ENCODE measurements around the gene AMBRA1.

AMBRA1 gene

DNA sequence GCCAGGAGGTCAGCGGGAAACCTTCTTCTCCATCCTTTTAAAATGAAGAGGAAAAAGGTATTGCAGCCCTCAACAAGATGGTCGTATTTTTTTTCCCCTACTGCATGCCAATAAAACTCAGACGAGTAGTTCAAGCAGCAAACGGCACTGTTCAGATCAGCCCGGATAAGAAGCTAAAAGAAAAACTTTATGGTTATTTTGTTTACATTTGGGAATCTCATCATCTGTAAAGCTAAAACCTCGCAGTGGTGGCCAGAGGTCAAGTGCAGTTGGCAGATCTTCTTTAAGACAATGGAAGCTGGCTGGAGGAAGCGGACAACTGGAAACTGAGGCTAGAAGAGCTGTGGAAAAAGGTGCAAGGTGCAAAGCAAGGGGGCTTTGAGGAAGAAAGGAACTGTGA, 171.2 kb downstream of the AMBRA1 start:
- TF ChIP-seq CTCF (IDR thresholded peaks at IDR 0.05; ENCODE audit: insufficient read depth, low read length, poor library complexity, severe bottlenecking): no peak
- no peak overlapping the region for H3K4me3 ChIP-seq (replicated peaks; ENCODE audit: low read depth, low read length)
- no peak for DNase-seq (ENCODE audit: extremely low read depth, insufficient read length)
- H3K27me3 ChIP-seq (replicated peaks; ENCODE audit: control insufficient read depth, insufficient read depth, low read length): no peaks in the 10 kb centered on the region
- H3K36me3 ChIP-seq (ENCODE audit: control insufficient read depth, insufficient read depth, low read length): peaks cover 5% of the 10 kb centered on the region

GRCh38 chr11:46421257-46421880, 172.5 kb downstream of the AMBRA1 start:
- Histone ChIP-seq H3K27me3 (replicated peaks; ENCODE audit: control insufficient read depth, insufficient read depth, low read length) (no peaks in the 10 kb centered on the region), H3K4me3 (replicated peaks; ENCODE audit: low read depth, low read length) (no peak overlapping the region), H3K36me3 (ENCODE audit: control insufficient read depth, insufficient read depth, low read length) (peaks cover 5% of the 10 kb centered on the region)
- no peak for TF ChIP-seq CTCF (IDR thresholded peaks at IDR 0.05; ENCODE audit: insufficient read depth, low read length, poor library complexity, severe bottlenecking)
- DNase-seq (ENCODE audit: extremely low read depth, insufficient read length): no peak

GRCh38 chr11:46420513-46420912, 173.3 kb downstream of the AMBRA1 start:
- TF ChIP-seq CTCF (IDR thresholded peaks at IDR 0.05; ENCODE audit: insufficient read depth, low read length, poor library complexity, severe bottlenecking): no peak
- no peak overlapping the region for H3K4me3 ChIP-seq (replicated peaks; ENCODE audit: low read depth, low read length)
- peaks cover 5% of the 10 kb centered on the region for H3K36me3 ChIP-seq (ENCODE audit: control insufficient read depth, insufficient read depth, low read length)
- no peak for DNase-seq (ENCODE audit: extremely low read depth, insufficient read length)
- no peaks in the 10 kb centered on the region for H3K27me3 ChIP-seq (replicated peaks; ENCODE audit: control insufficient read depth, insufficient read depth, low read length)

DNA sequence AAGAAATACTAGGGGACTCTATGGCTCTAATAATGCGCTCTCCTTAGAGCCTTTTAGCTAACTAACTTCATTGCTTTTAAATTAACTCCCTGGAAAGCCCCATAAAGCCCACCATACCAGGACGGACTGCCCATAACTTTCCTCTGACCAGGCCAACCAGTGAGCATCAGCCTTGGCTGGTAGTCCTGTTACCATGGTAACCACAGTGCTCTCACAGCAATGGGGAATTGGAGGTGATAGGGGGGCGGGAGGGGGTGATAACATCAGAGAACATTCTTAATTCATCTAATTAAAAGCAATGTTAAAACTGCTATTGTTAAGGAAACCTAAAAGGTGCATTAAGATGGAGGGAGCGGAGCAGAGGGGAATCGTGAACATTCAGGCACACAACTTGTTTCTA, 175.1 kb downstream of the AMBRA1 start:
- DNase-seq (ENCODE audit: extremely low read depth, insufficient read length): no peak
- no peak overlapping the region for H3K4me3 ChIP-seq (replicated peaks; ENCODE audit: low read depth, low read length)
- no peaks in the 10 kb centered on the region for H3K27me3 ChIP-seq (replicated peaks; ENCODE audit: control insufficient read depth, insufficient read depth, low read length)
- no peak for TF ChIP-seq CTCF (IDR thresholded peaks at IDR 0.05; ENCODE audit: insufficient read depth, low read length, poor library complexity, severe bottlenecking)
- H3K36me3 ChIP-seq (ENCODE audit: control insufficient read depth, insufficient read depth, low read length): peaks cover 17% of the 10 kb centered on the region

DNA sequence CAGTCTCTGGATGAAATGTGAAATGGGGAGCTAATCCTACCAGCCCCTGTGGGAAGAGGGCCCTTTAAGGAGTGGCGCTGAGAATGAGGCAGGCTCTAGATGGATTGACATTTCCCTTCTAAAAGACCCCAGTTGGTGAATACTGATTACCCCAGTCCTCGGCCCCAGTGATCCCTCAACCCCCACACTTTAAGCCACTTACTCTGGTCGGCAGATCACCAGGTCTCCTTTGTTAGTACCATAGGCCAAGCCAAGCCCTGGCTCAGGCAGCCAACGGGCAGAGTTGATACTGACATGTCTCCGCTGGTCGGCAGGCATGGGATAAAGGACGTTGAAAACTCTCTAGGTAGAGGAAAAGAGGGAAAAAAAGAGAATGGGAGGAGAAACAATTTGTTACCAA, 176.1 kb downstream of the AMBRA1 start:
- no peak for TF ChIP-seq CTCF (IDR thresholded peaks at IDR 0.05; ENCODE audit: insufficient read depth, low read length, poor library complexity, severe bottlenecking)
- H3K4me3 ChIP-seq (replicated peaks; ENCODE audit: low read depth, low read length): no peak overlapping the region
- H3K27me3 ChIP-seq (replicated peaks; ENCODE audit: control insufficient read depth, insufficient read depth, low read length): no peaks in the 10 kb centered on the region
- H3K36me3 ChIP-seq (ENCODE audit: control insufficient read depth, insufficient read depth, low read length): peaks cover 15% of the 10 kb centered on the region
- no peak for DNase-seq (ENCODE audit: extremely low read depth, insufficient read length)

DNA sequence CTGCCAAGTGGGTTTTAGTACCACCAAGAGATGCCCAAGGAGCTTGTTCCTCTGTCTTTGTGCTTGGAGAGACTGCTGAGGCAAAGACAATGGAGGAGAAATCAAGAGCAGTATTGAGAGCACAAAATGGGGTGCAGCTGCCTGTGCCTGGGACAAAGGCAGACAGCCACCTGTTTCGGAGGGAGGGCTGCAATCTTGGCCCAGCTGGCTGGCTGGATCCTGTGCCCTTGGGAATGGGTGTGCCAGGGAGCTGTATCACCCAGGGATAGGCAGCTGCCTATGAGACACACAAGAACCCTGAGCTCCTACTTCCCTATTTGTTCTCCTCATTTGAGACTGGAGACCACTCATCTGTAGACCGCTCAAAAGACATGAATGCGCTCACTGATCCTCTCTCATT, 178.9 kb downstream of the AMBRA1 start:
- no peak overlapping the region for H3K4me3 ChIP-seq (replicated peaks; ENCODE audit: low read depth, low read length)
- no peak for DNase-seq (ENCODE audit: extremely low read depth, insufficient read length)
- no peak for TF ChIP-seq CTCF (IDR thresholded peaks at IDR 0.05; ENCODE audit: insufficient read depth, low read length, poor library complexity, severe bottlenecking)
- peaks cover 15% of the 10 kb centered on the region for H3K36me3 ChIP-seq (ENCODE audit: control insufficient read depth, insufficient read depth, low read length)
- no peaks in the 10 kb centered on the region for H3K27me3 ChIP-seq (replicated peaks; ENCODE audit: control insufficient read depth, insufficient read depth, low read length)

Measured in GM06990 (cell line).